CD4-positive, alpha-beta T cell treated with Interleukin-6 at 100 ng/mL for 8 hours (primary cell): Measurements from ENCODE around the gene WDR43.

Source experiments
- DNase-seq: peaks from one replicate; pipeline ENCODE4 v3.0.0-alpha.2; 2020; ENCODE audit warnings: mixed read lengths, low spot score

Gene WDR43

GRCh38 chr2:28993206-28993960 lies 98.9 kb downstream of the WDR43 start:
- DNase-seq = no peak

GRCh38 chr2:28994074-28994473 lies 99.6 kb downstream of the WDR43 start:
- DNase-seq = no peak

- DNase-seq = no peak
These were observed 100.2 kb downstream of the WDR43 start for GRCh38 chr2:28994679-28995078.

GRCh38 chr2:28995765-28996750 lies 101.6 kb downstream of the WDR43 start:
- no peak for DNase-seq

GRCh38 chr2:28997237-28997846 lies 102.9 kb downstream of the WDR43 start:
- DNase-seq = no peak
